AG08396 (cell line): Measurements from ENCODE around the gene ASIC2.
"Not testable (repeated sequence)": the region's sequence is repeated elsewhere in the genome, so short reads cannot be mapped to it uniquely, and the experiment has no call there.

Experiments used
- DNase-seq: peaks from one replicate; pipeline ENCODE4 v3.0.0; 2012; ENCODE audit warnings: low spot score, mixed read lengths

Gene ASIC2

GRCh38 chr17:33019161-33019890 is 273.8 kb downstream of the ASIC2 start:
- no peak for DNase-seq

- no peak for DNase-seq
These were observed 275.7 kb downstream of the ASIC2 start for GRCh38 chr17:33017366-33017765.

GRCh38 chr17:33016920-33017319 is 276.2 kb downstream of the ASIC2 start:
- DNase-seq: no peak

- no peak for DNase-seq
These were observed 277.3 kb downstream of the ASIC2 start for GRCh38 chr17:33015716-33016346.

- no peak for DNase-seq
These were observed 278.3 kb downstream of the ASIC2 start for GRCh38 chr17:33014751-33015150.

GRCh38 chr17:33013596-33014375 is 279.3 kb downstream of the ASIC2 start:
- DNase-seq: no peak

GRCh38 chr17:33012522-33013033 is 280.5 kb downstream of the ASIC2 start:
- peak; percentile 92 for DNase-seq

GRCh38 chr17:33009636-33010035 is 283.5 kb downstream of the ASIC2 start:
- DNase-seq: no peak

- no peak for DNase-seq
These were observed 285.9 kb downstream of the ASIC2 start for GRCh38 chr17:33007186-33007585.

- DNase-seq: no peak
These were observed 290.8 kb downstream of the ASIC2 start for GRCh38 chr17:33002246-33002645.

- peak; percentile 66 for DNase-seq
These were observed 294.2 kb downstream of the ASIC2 start for GRCh38 chr17:32998887-32999228.

GRCh38 chr17:32998111-32998886 is 294.8 kb downstream of the ASIC2 start:
- DNase-seq: peak; percentile 81

GRCh38 chr17:32995416-32996045 is 297.6 kb downstream of the ASIC2 start:
- no peak for DNase-seq

GRCh38 chr17:32993977-32994376 is 299.1 kb downstream of the ASIC2 start:
- DNase-seq: no peak

GRCh38 chr17:32992321-32993033 is 300.6 kb downstream of the ASIC2 start:
- no peak for DNase-seq

- no peak for DNase-seq
These were observed 304.5 kb downstream of the ASIC2 start for GRCh38 chr17:32988481-32989101.

GRCh38 chr17:32987868-32988267 is 305.2 kb downstream of the ASIC2 start:
- not testable (repeated sequence) for DNase-seq

GRCh38 chr17:32987453-32987805 is 305.7 kb downstream of the ASIC2 start:
- DNase-seq: not testable (repeated sequence)

GRCh38 chr17:32985050-32985756 is 307.9 kb downstream of the ASIC2 start:
- no peak for DNase-seq

- not testable (repeated sequence) for DNase-seq
These were observed 311.5 kb downstream of the ASIC2 start for GRCh38 chr17:32981611-32982010.
